Myometrial cell (primary cell): ENCODE results near the gene MRPS33. TPM values are rescaled to one million over a fixed set of nuclear protein-coding genes. Genes with fewer than 3 reads are reported as not detected.

Source experiments
- total RNA-seq: library from RNA; depleted of rRNA; stranded (reverse); fragments of >200 nt; gene quantifications from 2 replicates; pipeline ENCODE4 v1.2.3, GENCODE V29; 2015

Gene MRPS33
- 24.1 and 28.0 TPM in 2 replicates for total RNA-seq

DNA sequence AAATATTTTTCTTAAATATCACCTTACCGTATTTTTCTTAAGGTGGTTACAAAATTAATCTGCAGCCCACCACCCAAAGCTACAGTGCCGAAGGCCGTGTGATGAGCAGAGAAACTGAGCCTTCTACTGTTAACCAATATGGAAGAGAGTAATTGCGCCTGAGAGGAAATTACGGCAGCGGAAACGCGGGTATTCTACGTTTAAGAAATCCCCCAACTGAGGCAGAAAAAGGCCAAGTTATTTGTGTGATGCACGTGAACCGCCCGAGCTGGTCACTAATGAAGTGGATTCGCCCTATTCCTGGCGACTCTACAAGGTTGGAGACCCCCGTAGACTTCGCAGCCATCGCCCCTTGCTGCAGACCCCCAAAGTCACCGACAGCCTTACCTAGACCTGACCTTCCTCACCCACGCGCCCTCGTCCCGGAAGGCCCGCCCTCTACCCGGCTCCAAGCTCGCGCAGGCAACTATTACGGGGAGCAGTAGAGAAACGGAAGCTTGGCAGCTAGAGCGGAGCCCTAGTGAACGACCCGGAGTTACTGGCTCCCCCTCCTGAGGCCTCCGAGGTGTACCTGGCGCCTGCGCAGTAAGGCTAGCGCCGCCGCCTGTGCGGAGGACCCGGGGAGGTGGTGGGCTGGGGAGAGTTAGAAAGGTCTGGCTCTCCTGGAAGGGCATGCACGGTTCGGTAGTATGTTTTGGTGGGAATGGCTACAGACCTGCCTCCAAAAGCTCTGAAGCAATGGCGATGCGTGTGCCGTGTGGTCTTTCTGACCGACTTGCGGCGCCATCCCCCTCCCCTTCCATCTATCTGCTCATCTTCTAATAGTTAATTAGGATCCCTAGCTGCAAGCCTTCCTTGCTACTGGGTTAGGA lies at the start of gene MRPS33:
MRPS33 (minus strand) TSS at position 429 of the 872 bp plus-strand sequence. CDS start 4,319 bp downstream, outside the sequence.

Other genes starting within 250 kb of the MRPS33 start
- gene BRAF, start 90.0 kb downstream of the MRPS33 start, total RNA-seq = 9.8 and 12.2 TPM in 2 replicates
- gene TMEM178B, start 59.1 kb upstream of the MRPS33 start, total RNA-seq = under 0.01 TPM in 1 of 2 replicates, not detected in the other